GM19043 (cell line): ENCODE results near the gene MRPL52.
"Not testable (repeated sequence)": the region's sequence is repeated elsewhere in the genome, so short reads cannot be mapped to it uniquely, and the experiment has no call there.

Source experiments
- ATAC-seq: cut with Tn5 transposase; IDR thresholded peaks from one replicate; pipeline ENCODE4 v1.9.1; 2021; ENCODE audit warnings: low read depth; ENCODE audit not compliant: unreplicated experiment

Gene MRPL52

GRCh38 chr14:22808388-22809209 is 21.1 kb upstream of the MRPL52 start:
- ATAC-seq = no peak

GRCh38 chr14:22811722-22812121 is 18.0 kb upstream of the MRPL52 start:
- no peak for ATAC-seq

GRCh38 chr14:22812744-22813143 is 16.9 kb upstream of the MRPL52 start:
- ATAC-seq = no peak

- ATAC-seq = no peak
Observed at GRCh38 chr14:22813145-22813544, 16.5 kb upstream of the MRPL52 start.

- ATAC-seq = no peak
Observed at GRCh38 chr14:22814373-22814772, 15.3 kb upstream of the MRPL52 start.

GRCh38 chr14:22814941-22815713 is 14.6 kb upstream of the MRPL52 start, which contains the start of gene SLC7A7:
Gene SLC7A7, minus strand, starts transcription at chr14:22815435. Its CDS starts 2,037 bp downstream, at chr14:22813398.
- ATAC-seq = no peak

GRCh38 chr14:22819151-22819988 is 10.3 kb upstream of the MRPL52 start:
- ATAC-seq = no peak

- ATAC-seq = no peak
Observed at GRCh38 chr14:22820731-22821130, 9.0 kb upstream of the MRPL52 start.

- ATAC-seq = no peak
Observed at GRCh38 chr14:22821193-22822015, 8.3 kb upstream of the MRPL52 start.

- no peak for ATAC-seq
Observed at GRCh38 chr14:22822016-22822570, 7.6 kb upstream of the MRPL52 start.

GRCh38 chr14:22822571-22823098 is 7.1 kb upstream of the MRPL52 start:
- no peak for ATAC-seq

GRCh38 chr14:22824711-22825359 is 4.9 kb upstream of the MRPL52 start:
- ATAC-seq = no peak

- ATAC-seq = not testable (repeated sequence)
Observed at GRCh38 chr14:22829076-22829660, 519 bp upstream of the MRPL52 start.

GRCh38 chr14:22830443-22831010 is 840 bp downstream of the MRPL52 start:
- ATAC-seq = no peak

GRCh38 chr14:22835505-22835904 is 5.8 kb downstream of the MRPL52 start:
- no peak for ATAC-seq

- ATAC-seq = no peak
Observed at GRCh38 chr14:22836301-22837113, 6.8 kb downstream of the MRPL52 start, which contains the start of gene MMP14. Gene MMP14, plus strand, starts transcription at chr14:22836585. Its CDS starts 233 bp downstream, at chr14:22836818.

- no peak for ATAC-seq
Observed at GRCh38 chr14:22837114-22837749, 7.5 kb downstream of the MRPL52 start.
